Body of pancreas (tissue), 4 donors: ENCODE measurements around the gene ARID3A. TPM values are rescaled to one million over a fixed set of nuclear protein-coding genes. Genes with fewer than 3 reads are reported as not detected.

Experiments used
- ATAC-seq: fragments of 150-250 bp; one replicate; pipeline ENCODE4 v1.9.1; 2016
- DNase-seq, 4 donors: peaks; one replicate each; pipeline ENCODE4 v3.0.0-alpha.2; 2019
- H3K27ac ChIP-seq, 4 donors: fragments of 200-600 bp; sonication (generic); 1 replicate in 3 of 4; 2 replicates in 1 of 4; pipeline versions ENCODE4 v1.5.1 to v1.6.1; 2016 to 2019; ENCODE audit warnings: mild to moderate bottlenecking in 1 of 4, mixed read lengths in 1 of 4, moderate library complexity in 1 of 4
- H3K27me3 ChIP-seq, 2 donors: fragments of 200-600 bp; sonication (generic); one replicate each; pipeline ENCODE4 v1.6.0; 2016; ENCODE audit warnings: mild to moderate bottlenecking in 1 of 2
- H3K36me3 ChIP-seq, 2 donors: fragments of 200-600 bp; sonication (generic); replicated peaks in 1 of 2; 2 replicates each; pipeline ENCODE4 v1.5.1; 2016; ENCODE audit warnings: low read depth in 2 of 2; ENCODE audit not compliant: insufficient read depth in 1 of 2
- H3K4me1 ChIP-seq: fragments of 200-600 bp; sonication (generic); one replicate; pipeline ENCODE4 v1.6.0; 2016
- H3K4me3 ChIP-seq, 2 donors: fragments of 200-600 bp; sonication (generic); 1 replicate in 1 of 2; 2 replicates in 1 of 2; pipeline ENCODE4 v1.5.1; 2016 to 2019
- H3K9me3 ChIP-seq, 3 donors: fragments of 200-600 bp; sonication (generic); 1 replicate in 2 of 3; 2 replicates in 1 of 3; pipeline ENCODE4 v1.5.1; 2016
- POLR2A ChIP-seq, 3 donors: fragments of 450-650 bp; IDR thresholded peaks; one replicate each; pipeline ENCODE4 v1.6.1; 2016; ENCODE audit warnings: antibody characterized with exemption in 3 of 3, mild to moderate bottlenecking in 2 of 3
- WGBS, 2 donors: methylation state at CpG; one replicate each; pipeline ENCODE4 v1.1.5; 2017; 5-methylcytosine and 5-hydroxymethylcytosine counted together
- intact Hi-C: fragments of 100-400 bp; cut with DNase I; formaldehyde crosslinking; loops from one replicate; pipeline ENCODE4 v1.15.1; 2023
- total RNA-seq, 2 donors: library from RNA; depleted of rRNA; stranded (reverse); fragments of >200 nt; gene quantifications; one replicate each; pipeline ENCODE4 v1.1.0, GENCODE V29; 2016
- TF ChIP-seq, protein P1 (sequence below), 7 experiments: fragments of 450-650 bp in 4 of 7; fragments of 200-600 bp in 3 of 7; sonication (generic) in 3 of 7; IDR thresholded peaks; one replicate each; pipeline ENCODE4 v1.5.1; 2016 to 2019; ENCODE audit warnings: antibody characterized with exemption in 7 of 7

The ARID3A gene
- total RNA-seq, 2 donors from 2014 or later = 3.1 to 5.9 TPM

GRCh38 chr19:900302-901111 is 25.3 kb upstream of the ARID3A start:
- H3K36me3 ChIP-seq = peaks cover 0 to 4% of the 10 kb centered on the region in 2 donors
- TF ChIP-seq, protein P1, sequence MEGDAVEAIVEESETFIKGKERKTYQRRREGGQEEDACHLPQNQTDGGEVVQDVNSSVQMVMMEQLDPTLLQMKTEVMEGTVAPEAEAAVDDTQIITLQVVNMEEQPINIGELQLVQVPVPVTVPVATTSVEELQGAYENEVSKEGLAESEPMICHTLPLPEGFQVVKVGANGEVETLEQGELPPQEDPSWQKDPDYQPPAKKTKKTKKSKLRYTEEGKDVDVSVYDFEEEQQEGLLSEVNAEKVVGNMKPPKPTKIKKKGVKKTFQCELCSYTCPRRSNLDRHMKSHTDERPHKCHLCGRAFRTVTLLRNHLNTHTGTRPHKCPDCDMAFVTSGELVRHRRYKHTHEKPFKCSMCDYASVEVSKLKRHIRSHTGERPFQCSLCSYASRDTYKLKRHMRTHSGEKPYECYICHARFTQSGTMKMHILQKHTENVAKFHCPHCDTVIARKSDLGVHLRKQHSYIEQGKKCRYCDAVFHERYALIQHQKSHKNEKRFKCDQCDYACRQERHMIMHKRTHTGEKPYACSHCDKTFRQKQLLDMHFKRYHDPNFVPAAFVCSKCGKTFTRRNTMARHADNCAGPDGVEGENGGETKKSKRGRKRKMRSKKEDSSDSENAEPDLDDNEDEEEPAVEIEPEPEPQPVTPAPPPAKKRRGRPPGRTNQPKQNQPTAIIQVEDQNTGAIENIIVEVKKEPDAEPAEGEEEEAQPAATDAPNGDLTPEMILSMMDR (IDR thresholded peaks at IDR 0.05) = no peak
- TF ChIP-seq POLR2A (IDR thresholded peaks at IDR 0.05) = no peak
- H3K27me3 ChIP-seq = no peaks in the 10 kb centered on the region
- no peak overlapping the region for H3K4me3 ChIP-seq
- H3K27ac ChIP-seq = no peak overlapping the region
- intact Hi-C loops = no loop called here
- WGBS, 2 donors = 72 to 79% methylated on average over 9 to 26 of the region's 30 CpGs
- no peaks in the 10 kb centered on the region for H3K9me3 ChIP-seq
- peaks cover 12% of the 10 kb centered on the region for H3K4me1 ChIP-seq
- DNase-seq = no peak
- no peak for ATAC-seq

DNA sequence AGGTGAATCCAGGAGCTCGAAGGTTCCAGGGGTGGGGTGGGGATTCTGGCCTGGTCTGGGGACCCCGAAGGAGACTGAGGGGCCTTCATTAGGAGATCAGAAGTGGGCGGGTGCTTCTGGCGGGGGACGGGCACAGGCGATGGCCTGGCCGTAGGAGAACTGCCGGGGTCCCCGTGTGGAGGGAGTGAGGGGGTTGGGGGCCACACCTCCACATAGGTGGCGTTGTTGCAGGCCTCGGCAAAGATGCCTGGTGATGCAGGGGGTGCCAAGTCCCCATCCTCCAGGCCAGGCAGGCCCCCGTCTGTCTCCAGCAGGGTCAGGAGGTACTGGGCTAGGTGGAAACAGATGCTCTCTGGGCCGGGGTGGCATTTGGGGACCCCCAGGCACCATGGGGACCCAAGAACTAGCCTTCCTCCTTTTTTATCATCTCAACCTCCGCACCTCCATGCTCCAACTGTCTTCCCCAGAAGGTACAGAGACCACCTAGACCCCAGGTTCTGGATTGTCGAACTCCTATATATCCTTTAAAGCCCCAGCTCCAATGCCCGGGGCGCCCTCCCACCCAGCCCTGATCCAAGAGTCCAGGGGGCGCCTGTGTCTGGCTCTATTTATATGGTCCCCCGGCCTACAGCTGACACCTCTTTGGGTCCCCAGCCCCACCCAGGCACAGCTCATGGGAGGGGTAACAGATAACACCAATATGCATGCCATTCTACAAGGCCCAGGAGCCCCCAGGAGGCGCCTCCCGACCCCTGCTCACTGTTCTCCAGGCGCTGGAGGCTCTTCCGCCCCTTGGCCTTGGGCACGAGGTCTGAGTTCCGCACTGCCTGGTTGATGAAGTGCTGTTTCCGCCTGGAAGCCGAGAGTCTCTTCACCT is 24.4 kb upstream of the ARID3A start:
- ATAC-seq = no peak
- peaks cover 0 to 4% of the 10 kb centered on the region in 2 donors for H3K36me3 ChIP-seq

GRCh38 chr19:902093-902370 is 23.8 kb upstream of the ARID3A start:
- H3K27ac ChIP-seq = no peak overlapping the region
- ATAC-seq = no peak
- DNase-seq = no peak
- TF ChIP-seq, protein P1 (IDR thresholded peaks at IDR 0.05) = no peak
- TF ChIP-seq POLR2A (IDR thresholded peaks at IDR 0.05) = no peak
- no peaks in the 10 kb centered on the region for H3K9me3 ChIP-seq
- H3K4me1 ChIP-seq = peaks cover 12% of the 10 kb centered on the region
- peaks cover 0 to 4% of the 10 kb centered on the region in 2 donors for H3K36me3 ChIP-seq
- 75 to 92% methylated on average over 3 to 4 of the region's 7 CpGs for WGBS, 2 donors
- H3K4me3 ChIP-seq = no peak overlapping the region
- intact Hi-C loops = no loop called here
- no peaks in the 10 kb centered on the region for H3K27me3 ChIP-seq

More for the DNA sequence above, 24.4 kb upstream of the ARID3A start:
- Histone ChIP-seq H3K27me3 (no peaks in the 10 kb centered on the region), H3K4me3 (no peak overlapping the region), H3K27ac (no peak overlapping the region), H3K9me3 (no peaks in the 10 kb centered on the region), H3K4me1 (peaks cover 12% of the 10 kb centered on the region)
- DNase-seq = no peak
- 91 to 94% methylated on average over 15 to 23 of the region's 27 CpGs for WGBS, 2 donors
- intact Hi-C loops = no loop called here
- TF ChIP-seq, protein P1 (IDR thresholded peaks at IDR 0.05) = no peak
- no peak for TF ChIP-seq POLR2A (IDR thresholded peaks at IDR 0.05)

GRCh38 chr19:902446-903226 is 23.2 kb upstream of the ARID3A start:
- Histone ChIP-seq H3K4me1 (peaks cover 12% of the 10 kb centered on the region), H3K4me3 (no peak overlapping the region), H3K27ac (peak overlapping the region; percentile 50 to 78 (median 73)), H3K9me3 (no peaks in the 10 kb centered on the region), H3K27me3 (no peaks in the 10 kb centered on the region), H3K36me3 (peaks cover 0 to 4% of the 10 kb centered on the region in 2 donors)
- ATAC-seq (peak; percentile 1), DNase-seq (no peak)
- WGBS, 2 donors = 60 to 71% methylated on average over 14 of the region's 14 CpGs
- intact Hi-C loops = no loop called here
- TF ChIP-seq, protein P1 (IDR thresholded peaks at IDR 0.05) = no peak
- no peak for TF ChIP-seq POLR2A (IDR thresholded peaks at IDR 0.05)
